Lower lobe of right lung (tissue), 2 donors: ENCODE measurements around the gene NFATC1. TPM values are rescaled to one million over a fixed set of nuclear protein-coding genes. Genes with fewer than 3 reads are reported as not detected.
A peak's percentile ranks its signal among the peaks of the same experiment; 100 is the strongest.

Source experiments
- ATAC-seq, 2 donors: fragments of 200-7000 bp; cut with Tn5 transposase; one replicate each; pipeline ENCODE4 v1.9.1; 2020 to 2022; ENCODE audit warnings: mild to moderate bottlenecking in 2 of 2, moderate library complexity in 2 of 2
- DNase-seq: peaks from one replicate; pipeline ENCODE4 v3.0.0-alpha.2; 2020
- H3K27ac ChIP-seq: fragments of 200-600 bp; one replicate; pipeline ENCODE4 v1.8.0; 2022
- H3K27me3 ChIP-seq: fragments of 200-600 bp; one replicate; pipeline ENCODE4 v1.8.0; 2022; ENCODE audit warnings: low read depth
- H3K36me3 ChIP-seq: fragments of 200-600 bp; one replicate; pipeline ENCODE4 v1.8.0; 2022; ENCODE audit warnings: mild to moderate bottlenecking
- H3K4me1 ChIP-seq: fragments of 200-600 bp; one replicate; pipeline ENCODE4 v1.8.0; 2022
- H3K4me3 ChIP-seq: fragments of 200-600 bp; one replicate; pipeline ENCODE4 v1.8.0; 2022; ENCODE audit warnings: mild to moderate bottlenecking
- H3K9me3 ChIP-seq: fragments of 200-600 bp; one replicate; pipeline ENCODE4 v1.8.0; 2022
- intact Hi-C: fragments of 100-400 bp; cut with DNase I; formaldehyde crosslinking; loops from one replicate; pipeline ENCODE4 v1.11.0; 2022
- total RNA-seq: library from RNA; stranded (reverse); fragmentation: NEBNext Ultra II Directional; extraction: Animal tissue kit (Norgen Biotek cat#: 25700); gene quantifications from one replicate; pipeline ENCODE4 v1.2.1, GENCODE V29; 2021
- TF ChIP-seq, protein P1 (sequence below): fragments of 200-600 bp; IDR thresholded peaks from one replicate; pipeline ENCODE4 v1.8.0; 2022; ENCODE audit warnings: antibody characterized with exemption, mild to moderate bottlenecking
- donor health status: DM: no; HTN: yes; CAD: no; lungs with severe emphysema.

Gene NFATC1
- total RNA-seq, 1 donor from 2014 or later, result 21.4 TPM

DNA sequence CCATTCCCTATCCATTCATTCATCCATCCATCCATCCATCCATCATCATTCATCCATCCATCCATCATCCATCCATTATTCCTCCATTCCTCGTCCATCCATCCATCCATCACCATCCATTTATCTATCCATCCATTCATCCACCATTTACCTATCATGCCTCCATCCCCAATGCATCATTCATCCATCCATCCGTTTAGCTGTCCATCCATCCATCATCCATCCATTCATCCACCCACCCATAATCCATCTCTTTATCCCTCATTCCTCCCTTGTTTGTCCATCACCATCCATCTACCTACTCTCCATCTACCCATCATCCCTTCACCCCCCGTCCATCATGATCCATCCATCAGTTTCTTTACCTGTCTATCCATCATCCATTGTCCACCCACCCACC lies 13.6 kb downstream of the NFATC1 start:
- H3K36me3 ChIP-seq, result peaks cover 28% of the 10 kb centered on the region
- TF ChIP-seq, protein P1, sequence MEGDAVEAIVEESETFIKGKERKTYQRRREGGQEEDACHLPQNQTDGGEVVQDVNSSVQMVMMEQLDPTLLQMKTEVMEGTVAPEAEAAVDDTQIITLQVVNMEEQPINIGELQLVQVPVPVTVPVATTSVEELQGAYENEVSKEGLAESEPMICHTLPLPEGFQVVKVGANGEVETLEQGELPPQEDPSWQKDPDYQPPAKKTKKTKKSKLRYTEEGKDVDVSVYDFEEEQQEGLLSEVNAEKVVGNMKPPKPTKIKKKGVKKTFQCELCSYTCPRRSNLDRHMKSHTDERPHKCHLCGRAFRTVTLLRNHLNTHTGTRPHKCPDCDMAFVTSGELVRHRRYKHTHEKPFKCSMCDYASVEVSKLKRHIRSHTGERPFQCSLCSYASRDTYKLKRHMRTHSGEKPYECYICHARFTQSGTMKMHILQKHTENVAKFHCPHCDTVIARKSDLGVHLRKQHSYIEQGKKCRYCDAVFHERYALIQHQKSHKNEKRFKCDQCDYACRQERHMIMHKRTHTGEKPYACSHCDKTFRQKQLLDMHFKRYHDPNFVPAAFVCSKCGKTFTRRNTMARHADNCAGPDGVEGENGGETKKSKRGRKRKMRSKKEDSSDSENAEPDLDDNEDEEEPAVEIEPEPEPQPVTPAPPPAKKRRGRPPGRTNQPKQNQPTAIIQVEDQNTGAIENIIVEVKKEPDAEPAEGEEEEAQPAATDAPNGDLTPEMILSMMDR, result no peak
- ATAC-seq, result no peak
- H3K27me3 ChIP-seq, result no peaks in the 10 kb centered on the region
- H3K9me3 ChIP-seq, result no peaks in the 10 kb centered on the region
- no peak overlapping the region for H3K4me3 ChIP-seq
- H3K4me1 ChIP-seq, result peaks cover 22% of the 10 kb centered on the region
- H3K27ac ChIP-seq, result no peak overlapping the region
- intact Hi-C loops, result no loop called here
- no peak for DNase-seq

DNA sequence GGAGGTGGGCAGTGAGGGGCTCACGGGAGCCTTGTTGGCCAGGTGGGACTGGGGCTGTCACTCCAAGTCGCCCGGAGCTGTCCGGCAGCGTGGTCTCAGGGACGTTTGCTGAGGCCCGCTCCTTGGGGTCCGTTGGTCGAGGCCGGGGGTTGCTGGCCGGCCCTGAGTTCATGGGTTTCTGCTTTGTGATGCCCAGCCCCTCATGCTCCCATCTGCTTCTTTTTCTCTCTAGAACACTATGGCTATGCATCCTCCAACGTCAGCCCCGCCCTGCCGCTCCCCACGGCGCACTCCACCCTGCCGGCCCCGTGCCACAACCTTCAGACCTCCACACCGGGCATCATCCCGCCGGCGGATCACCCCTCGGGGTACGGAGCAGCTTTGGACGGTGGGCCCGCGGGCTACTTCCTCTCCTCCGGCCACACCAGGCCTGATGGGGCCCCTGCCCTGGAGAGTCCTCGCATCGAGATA lies 14.5 kb downstream of the NFATC1 start:
- H3K4me1 ChIP-seq, result peaks cover 13% of the 10 kb centered on the region
- H3K9me3 ChIP-seq, result no peaks in the 10 kb centered on the region
- H3K27ac ChIP-seq, result no peak overlapping the region
- DNase-seq (peak; percentile 42), ATAC-seq (no peak)
- TF ChIP-seq, protein P1, result no peak
- no peaks in the 10 kb centered on the region for H3K27me3 ChIP-seq
- intact Hi-C loops, result no loop called here
- no peak overlapping the region for H3K4me3 ChIP-seq
- peaks cover 28% of the 10 kb centered on the region for H3K36me3 ChIP-seq

DNA sequence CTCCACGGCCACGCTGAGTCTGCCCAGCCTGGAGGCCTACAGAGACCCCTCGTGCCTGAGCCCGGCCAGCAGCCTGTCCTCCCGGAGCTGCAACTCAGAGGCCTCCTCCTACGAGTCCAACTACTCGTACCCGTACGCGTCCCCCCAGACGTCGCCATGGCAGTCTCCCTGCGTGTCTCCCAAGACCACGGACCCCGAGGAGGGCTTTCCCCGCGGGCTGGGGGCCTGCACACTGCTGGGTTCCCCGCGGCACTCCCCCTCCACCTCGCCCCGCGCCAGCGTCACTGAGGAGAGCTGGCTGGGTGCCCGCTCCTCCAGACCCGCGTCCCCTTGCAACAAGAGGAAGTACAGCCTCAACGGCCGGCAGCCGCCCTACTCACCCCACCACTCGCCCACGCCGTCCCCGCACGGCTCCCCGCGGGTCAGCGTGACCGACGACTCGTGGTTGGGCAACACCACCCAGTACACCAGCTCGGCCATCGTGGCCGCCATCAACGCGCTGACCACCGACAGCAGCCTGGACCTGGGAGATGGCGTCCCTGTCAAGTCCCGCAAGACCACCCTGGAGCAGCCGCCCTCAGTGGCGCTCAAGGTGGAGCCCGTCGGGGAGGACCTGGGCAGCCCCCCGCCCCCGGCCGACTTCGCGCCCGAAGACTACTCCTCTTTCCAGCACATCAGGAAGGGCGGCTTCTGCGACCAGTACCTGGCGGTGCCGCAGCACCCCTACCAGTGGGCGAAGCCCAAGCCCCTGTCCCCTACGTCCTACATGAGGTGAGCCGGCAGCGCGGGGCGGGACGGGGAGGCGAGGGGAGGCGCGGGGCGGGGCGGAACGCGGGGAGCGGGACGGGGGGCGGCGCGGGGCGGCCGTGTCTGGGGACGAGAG lies 15.2 kb downstream of the NFATC1 start:
- DNase-seq (peak; percentile 44), ATAC-seq (no peak)
- Histone ChIP-seq H3K9me3 (no peaks in the 10 kb centered on the region), H3K27ac (no peak overlapping the region), H3K36me3 (peaks cover 28% of the 10 kb centered on the region), H3K27me3 (no peaks in the 10 kb centered on the region), H3K4me3 (no peak overlapping the region), H3K4me1 (peaks cover 9% of the 10 kb centered on the region)
- intact Hi-C loops, result no loop called here
- TF ChIP-seq, protein P1, result no peak

- DNase-seq (peak; percentile 50), ATAC-seq (no peak)
- peaks cover 28% of the 10 kb centered on the region for H3K36me3 ChIP-seq
- no peak overlapping the region for H3K4me3 ChIP-seq
- H3K27ac ChIP-seq, result no peak overlapping the region
- TF ChIP-seq, protein P1, result no peak
- no peaks in the 10 kb centered on the region for H3K27me3 ChIP-seq
- H3K4me1 ChIP-seq, result peaks cover under 1% of the 10 kb centered on the region
- H3K9me3 ChIP-seq, result no peaks in the 10 kb centered on the region
- intact Hi-C loops, result no loop called here
Measured at GRCh38 chr18:79411614-79412526, 16.1 kb downstream of the NFATC1 start.

- no peaks in the 10 kb centered on the region for H3K4me1 ChIP-seq
Measured at GRCh38 chr18:79413025-79413424, 17.3 kb downstream of the NFATC1 start.

More at GRCh38 chr18:79413025-79413424, 17.3 kb downstream of the NFATC1 start:
- H3K27me3 ChIP-seq, result no peaks in the 10 kb centered on the region
- no peak for ATAC-seq
- H3K9me3 ChIP-seq, result no peaks in the 10 kb centered on the region
- no peak for DNase-seq
- H3K4me3 ChIP-seq, result no peak overlapping the region
- H3K36me3 ChIP-seq, result peaks cover 28% of the 10 kb centered on the region
- TF ChIP-seq, protein P1, result no peak
- H3K27ac ChIP-seq, result no peak overlapping the region
- intact Hi-C loops, result no loop called here
